HEK293 (cell line): ENCODE measurements around the gene USP32.

Experiments used
- HOXA7 ChIP-seq: sonication (generic); formaldehyde crosslinking; IDR thresholded peaks from 2 replicates; pipeline ENCODE4 v1.8.1; 2022; ENCODE audit warnings: missing genetic modification reagents, borderline replicate concordance
- ZBTB7A ChIP-seq: fragments of 450-650 bp; formaldehyde crosslinking; IDR thresholded peaks from 2 replicates; pipeline ENCODE4 v1.5.1; 2016; ENCODE audit warnings: low read depth, missing biosample characterization, missing genetic modification characterization
- ZNF248 ChIP-seq: fragments of 450-650 bp; formaldehyde crosslinking; IDR thresholded peaks from 2 replicates; pipeline ENCODE4 v1.5.1; 2017; ENCODE audit warnings: missing biosample characterization, missing genetic modification characterization
- TF ChIP-seq, protein P1 (sequence below): fragments of 450-650 bp; formaldehyde crosslinking; conservative IDR thresholded peaks from 2 replicates; pipeline ENCODE4 v1.5.1; 2016; ENCODE audit warnings: low read depth, missing biosample characterization, missing genetic modification characterization
- TF ChIP-seq, protein P2 (sequence below): fragments of 450-650 bp; formaldehyde crosslinking; IDR thresholded peaks from 2 replicates; pipeline ENCODE4 v1.5.1; 2016; ENCODE audit warnings: missing biosample characterization, missing genetic modification characterization
- TF ChIP-seq, protein P3 (sequence below): fragments of 450-650 bp; formaldehyde crosslinking; IDR thresholded peaks from 2 replicates; pipeline ENCODE4 v1.5.1; 2016; ENCODE audit warnings: missing biosample characterization, missing genetic modification characterization
- TF ChIP-seq, protein P4 (sequence below): fragments of 450-650 bp; formaldehyde crosslinking; IDR thresholded peaks from 2 replicates; pipeline ENCODE4 v1.5.1; 2016; ENCODE audit warnings: missing biosample characterization, missing genetic modification characterization, low read depth

DNA sequence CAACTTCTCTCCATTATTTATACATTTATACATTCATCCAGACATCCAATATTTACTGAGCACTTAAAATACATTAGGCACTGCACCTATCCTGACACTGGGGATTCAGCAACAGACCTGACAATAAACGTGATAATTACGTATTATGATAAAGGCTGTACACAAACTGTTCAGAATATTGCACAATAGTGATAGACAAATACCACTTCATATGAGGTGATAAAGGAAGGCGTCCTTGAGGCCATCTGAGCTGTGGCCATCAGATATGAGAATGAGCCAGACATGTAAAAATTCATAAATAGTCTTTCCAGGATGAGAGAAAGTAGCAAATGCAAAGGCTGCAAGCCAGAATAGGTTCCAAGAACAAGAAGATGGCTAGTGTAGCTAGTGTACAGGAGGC is 8.6 kb downstream of the USP32 start:
- TF ChIP-seq, protein P1, sequence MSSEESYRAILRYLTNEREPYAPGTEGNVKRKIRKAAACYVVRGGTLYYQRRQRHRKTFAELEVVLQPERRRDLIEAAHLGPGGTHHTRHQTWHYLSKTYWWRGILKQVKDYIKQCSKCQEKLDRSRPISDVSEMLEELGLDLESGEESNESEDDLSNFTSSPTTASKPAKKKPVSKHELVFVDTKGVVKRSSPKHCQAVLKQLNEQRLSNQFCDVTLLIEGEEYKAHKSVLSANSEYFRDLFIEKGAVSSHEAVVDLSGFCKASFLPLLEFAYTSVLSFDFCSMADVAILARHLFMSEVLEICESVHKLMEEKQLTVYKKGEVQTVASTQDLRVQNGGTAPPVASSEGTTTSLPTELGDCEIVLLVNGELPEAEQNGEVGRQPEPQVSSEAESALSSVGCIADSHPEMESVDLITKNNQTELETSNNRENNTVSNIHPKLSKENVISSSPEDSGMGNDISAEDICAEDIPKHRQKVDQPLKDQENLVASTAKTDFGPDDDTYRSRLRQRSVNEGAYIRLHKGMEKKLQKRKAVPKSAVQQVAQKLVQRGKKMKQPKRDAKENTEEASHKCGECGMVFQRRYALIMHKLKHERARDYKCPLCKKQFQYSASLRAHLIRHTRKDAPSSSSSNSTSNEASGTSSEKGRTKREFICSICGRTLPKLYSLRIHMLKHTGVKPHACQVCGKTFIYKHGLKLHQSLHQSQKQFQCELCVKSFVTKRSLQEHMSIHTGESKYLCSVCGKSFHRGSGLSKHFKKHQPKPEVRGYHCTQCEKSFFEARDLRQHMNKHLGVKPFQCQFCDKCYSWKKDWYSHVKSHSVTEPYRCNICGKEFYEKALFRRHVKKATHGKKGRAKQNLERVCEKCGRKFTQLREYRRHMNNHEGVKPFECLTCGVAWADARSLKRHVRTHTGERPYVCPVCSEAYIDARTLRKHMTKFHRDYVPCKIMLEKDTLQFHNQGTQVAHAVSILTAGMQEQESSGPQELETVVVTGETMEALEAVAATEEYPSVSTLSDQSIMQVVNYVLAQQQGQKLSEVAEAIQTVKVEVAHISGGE: no peak
- TF ChIP-seq HOXA7 (no peak), ZBTB7A (tag by site-specific recombination) (no peak), ZNF248 (no peak)
- TF ChIP-seq, protein P2, sequence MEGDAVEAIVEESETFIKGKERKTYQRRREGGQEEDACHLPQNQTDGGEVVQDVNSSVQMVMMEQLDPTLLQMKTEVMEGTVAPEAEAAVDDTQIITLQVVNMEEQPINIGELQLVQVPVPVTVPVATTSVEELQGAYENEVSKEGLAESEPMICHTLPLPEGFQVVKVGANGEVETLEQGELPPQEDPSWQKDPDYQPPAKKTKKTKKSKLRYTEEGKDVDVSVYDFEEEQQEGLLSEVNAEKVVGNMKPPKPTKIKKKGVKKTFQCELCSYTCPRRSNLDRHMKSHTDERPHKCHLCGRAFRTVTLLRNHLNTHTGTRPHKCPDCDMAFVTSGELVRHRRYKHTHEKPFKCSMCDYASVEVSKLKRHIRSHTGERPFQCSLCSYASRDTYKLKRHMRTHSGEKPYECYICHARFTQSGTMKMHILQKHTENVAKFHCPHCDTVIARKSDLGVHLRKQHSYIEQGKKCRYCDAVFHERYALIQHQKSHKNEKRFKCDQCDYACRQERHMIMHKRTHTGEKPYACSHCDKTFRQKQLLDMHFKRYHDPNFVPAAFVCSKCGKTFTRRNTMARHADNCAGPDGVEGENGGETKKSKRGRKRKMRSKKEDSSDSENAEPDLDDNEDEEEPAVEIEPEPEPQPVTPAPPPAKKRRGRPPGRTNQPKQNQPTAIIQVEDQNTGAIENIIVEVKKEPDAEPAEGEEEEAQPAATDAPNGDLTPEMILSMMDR (tag by site-specific recombination): no peak
- TF ChIP-seq, protein P3, sequence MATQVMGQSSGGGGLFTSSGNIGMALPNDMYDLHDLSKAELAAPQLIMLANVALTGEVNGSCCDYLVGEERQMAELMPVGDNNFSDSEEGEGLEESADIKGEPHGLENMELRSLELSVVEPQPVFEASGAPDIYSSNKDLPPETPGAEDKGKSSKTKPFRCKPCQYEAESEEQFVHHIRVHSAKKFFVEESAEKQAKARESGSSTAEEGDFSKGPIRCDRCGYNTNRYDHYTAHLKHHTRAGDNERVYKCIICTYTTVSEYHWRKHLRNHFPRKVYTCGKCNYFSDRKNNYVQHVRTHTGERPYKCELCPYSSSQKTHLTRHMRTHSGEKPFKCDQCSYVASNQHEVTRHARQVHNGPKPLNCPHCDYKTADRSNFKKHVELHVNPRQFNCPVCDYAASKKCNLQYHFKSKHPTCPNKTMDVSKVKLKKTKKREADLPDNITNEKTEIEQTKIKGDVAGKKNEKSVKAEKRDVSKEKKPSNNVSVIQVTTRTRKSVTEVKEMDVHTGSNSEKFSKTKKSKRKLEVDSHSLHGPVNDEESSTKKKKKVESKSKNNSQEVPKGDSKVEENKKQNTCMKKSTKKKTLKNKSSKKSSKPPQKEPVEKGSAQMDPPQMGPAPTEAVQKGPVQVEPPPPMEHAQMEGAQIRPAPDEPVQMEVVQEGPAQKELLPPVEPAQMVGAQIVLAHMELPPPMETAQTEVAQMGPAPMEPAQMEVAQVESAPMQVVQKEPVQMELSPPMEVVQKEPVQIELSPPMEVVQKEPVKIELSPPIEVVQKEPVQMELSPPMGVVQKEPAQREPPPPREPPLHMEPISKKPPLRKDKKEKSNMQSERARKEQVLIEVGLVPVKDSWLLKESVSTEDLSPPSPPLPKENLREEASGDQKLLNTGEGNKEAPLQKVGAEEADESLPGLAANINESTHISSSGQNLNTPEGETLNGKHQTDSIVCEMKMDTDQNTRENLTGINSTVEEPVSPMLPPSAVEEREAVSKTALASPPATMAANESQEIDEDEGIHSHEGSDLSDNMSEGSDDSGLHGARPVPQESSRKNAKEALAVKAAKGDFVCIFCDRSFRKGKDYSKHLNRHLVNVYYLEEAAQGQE (tag by site-specific recombination): no peak
- TF ChIP-seq, protein P4, sequence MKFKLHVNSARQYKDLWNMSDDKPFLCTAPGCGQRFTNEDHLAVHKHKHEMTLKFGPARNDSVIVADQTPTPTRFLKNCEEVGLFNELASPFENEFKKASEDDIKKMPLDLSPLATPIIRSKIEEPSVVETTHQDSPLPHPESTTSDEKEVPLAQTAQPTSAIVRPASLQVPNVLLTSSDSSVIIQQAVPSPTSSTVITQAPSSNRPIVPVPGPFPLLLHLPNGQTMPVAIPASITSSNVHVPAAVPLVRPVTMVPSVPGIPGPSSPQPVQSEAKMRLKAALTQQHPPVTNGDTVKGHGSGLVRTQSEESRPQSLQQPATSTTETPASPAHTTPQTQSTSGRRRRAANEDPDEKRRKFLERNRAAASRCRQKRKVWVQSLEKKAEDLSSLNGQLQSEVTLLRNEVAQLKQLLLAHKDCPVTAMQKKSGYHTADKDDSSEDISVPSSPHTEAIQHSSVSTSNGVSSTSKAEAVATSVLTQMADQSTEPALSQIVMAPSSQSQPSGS (tag by site-specific recombination): no peak
